ENCODE measurements around the gene FAAP20. TPM values are rescaled to one million over a fixed set of nuclear protein-coding genes. Genes with fewer than 3 reads are reported as not detected.

Gene FAAP20
- total and polyA plus RNA-seq, 10 of the 15 experiments (the other 5 are each of a cell fraction or from before 2014, with no cell fraction given), result 0.79 to 91.8 (median 20.9) TPM

GRCh38 chr1:2185880-2186855 lies 8.4 kb downstream of the FAAP20 start:
- no peaks in the 10 kb centered on the region for H3K79me2 ChIP-seq (ENCODE audit: control insufficient read depth, insufficient read depth, low read length)
- DNase-seq (ENCODE audit: low read depth, low spot score) (no peak), FAIRE-seq (no peak), ATAC-seq (no peak)
- H3K27me3 ChIP-seq (replicated peaks in 1 of 2; ENCODE audit: control insufficient read depth in 2 of 2, insufficient read depth in 2 of 2, low read length in 1 of 2), result no peaks in the 10 kb centered on the region
- in situ Hi-C loops (cut with MboI), result no loop called here
- intact Hi-C loops (cut with micrococcal nuclease; ENCODE audit: unreplicated experiment), result no loop called here
- ChIA-PET CTCF (no interaction called here), POLR2A (no interaction called here), RAD21 (ENCODE audit: unreplicated experiment) (no interaction called here), SMC1A (ENCODE audit: uncharacterized antibody, unreplicated experiment) (no interaction called here)
- no peaks in the 10 kb centered on the region for H3K4me1 ChIP-seq (ENCODE audit: control insufficient read depth, insufficient read depth, low read length)
- no peak overlapping the region for H2AFZ ChIP-seq (ENCODE audit: control insufficient read depth, low read depth, low read length)
- 94% methylated on average over 37 of the region's 38 CpGs for WGBS (ENCODE audit: insufficient coverage, insufficient replicate concordance, low lambda C conversion rate, missing lambda C conversion rate)
- H3K9me3 ChIP-seq (replicated peaks; ENCODE audit: control insufficient read depth, insufficient read depth, low read length), result no peaks in the 10 kb centered on the region
- BruUV-seq (replicated peaks), result no TSS peak
- no peak overlapping the region for H3K27ac ChIP-seq (ENCODE audit: control insufficient read depth, insufficient read depth)
- H3K4me3 ChIP-seq, result no peak overlapping the region
- no peak overlapping the region for H3K4me2 ChIP-seq (ENCODE audit: control insufficient read depth, insufficient read depth)
- H3K9ac ChIP-seq (ENCODE audit: control insufficient read depth, insufficient read depth, low read length), result no peak overlapping the region
- no peaks in the 10 kb centered on the region for H4K20me1 ChIP-seq (ENCODE audit: control insufficient read depth, insufficient read depth)
- no peaks in the 10 kb centered on the region for H3K36me3 ChIP-seq (ENCODE audit: control insufficient read depth in 2 of 2, insufficient read depth in 2 of 2, low read length in 1 of 2)
- TF ChIP-seq NFYB (IDR thresholded peaks at IDR 0.05; ENCODE audit: insufficient read depth, low read depth, low read length) (no peak), POLR2A (IDR thresholded peaks at IDR 0.05; ENCODE audit: low read depth, low read length) (peak; percentile 40; the same call in 1 of the 2 replicates), STAT3 (IDR thresholded peaks at IDR 0.05; ENCODE audit: low read depth, low read length) (no peak)

- Histone ChIP-seq H3K9ac (ENCODE audit: control insufficient read depth, insufficient read depth, low read length) (no peak overlapping the region), H3K9me3 (replicated peaks; ENCODE audit: control insufficient read depth, insufficient read depth, low read length) (no peaks in the 10 kb centered on the region), H3K79me2 (ENCODE audit: control insufficient read depth, insufficient read depth, low read length) (no peaks in the 10 kb centered on the region), H3K36me3 (ENCODE audit: control insufficient read depth in 2 of 2, insufficient read depth in 2 of 2, low read length in 1 of 2) (no peaks in the 10 kb centered on the region), H2AFZ (ENCODE audit: control insufficient read depth, low read depth, low read length) (no peak overlapping the region), H3K27me3 (replicated peaks in 1 of 2; ENCODE audit: control insufficient read depth in 2 of 2, insufficient read depth in 2 of 2, low read length in 1 of 2) (no peaks in the 10 kb centered on the region), H3K27ac (ENCODE audit: control insufficient read depth, insufficient read depth) (no peak overlapping the region), H3K4me3 (no peak overlapping the region), H4K20me1 (ENCODE audit: control insufficient read depth, insufficient read depth) (no peaks in the 10 kb centered on the region), H3K4me1 (ENCODE audit: control insufficient read depth, insufficient read depth, low read length) (no peaks in the 10 kb centered on the region), H3K4me2 (ENCODE audit: control insufficient read depth, insufficient read depth) (no peak overlapping the region)
- in situ Hi-C loops (cut with MboI) (no loop called here), intact Hi-C loops (cut with micrococcal nuclease; ENCODE audit: unreplicated experiment) (no loop called here)
- FAIRE-seq, result no peak
- no peak for TF ChIP-seq RAD51 (IDR thresholded peaks at IDR 0.05)
- TF ChIP-seq NKRF (conservative IDR thresholded peaks at IDR 0.05), result no peak
- TF ChIP-seq SRF (IDR thresholded peaks at IDR 0.05; ENCODE audit: low read depth in 2 of 2, low read length in 2 of 2), result no peak
- no peak for TF ChIP-seq POLR2A (IDR thresholded peaks at IDR 0.05; ENCODE audit: low read depth, low read length)
- no peak for TF ChIP-seq NFXL1 (IDR thresholded peaks at IDR 0.05; ENCODE audit: borderline replicate concordance)
- no peak for TF ChIP-seq SIN3A (IDR thresholded peaks at IDR 0.05; ENCODE audit: low read depth, low read length)
- no peak for TF ChIP-seq ELK1 (IDR thresholded peaks at IDR 0.05; ENCODE audit: low read depth, low read length)
- no peak for TF ChIP-seq CBX3 (IDR thresholded peaks at IDR 0.05; ENCODE audit: borderline replicate concordance, low read depth)
- TF ChIP-seq CREM (IDR thresholded peaks at IDR 0.05; ENCODE audit: low read depth), result no peak
- ChIA-PET CTCF (no interaction called here), RAD21 (ENCODE audit: unreplicated experiment) (no interaction called here), SMC1A (ENCODE audit: uncharacterized antibody, unreplicated experiment) (no interaction called here), POLR2A (no interaction called here)
- BruUV-seq (replicated peaks), result no TSS peak
- ATAC-seq, result no peak
- 95% methylated on average over 33 of the region's 33 CpGs for WGBS (ENCODE audit: insufficient coverage, insufficient replicate concordance, low lambda C conversion rate, missing lambda C conversion rate)
- no peak for DNase-seq (ENCODE audit: low read depth, low spot score)
Measured at GRCh38 chr1:2184934-2185333, 9.6 kb downstream of the FAAP20 start.

All from GM12878 (cell line).